CD4-positive, alpha-beta T cell (primary cell): ENCODE results near the gene FARSA. TPM values are rescaled to one million over a fixed set of nuclear protein-coding genes. Genes with fewer than 3 reads are reported as not detected.

ENCODE experiments used
- ATAC-seq: fragments of 200-7000 bp; cut with Tn5 transposase; one replicate; pipeline ENCODE4 v1.10.0; 2022; ENCODE audit warnings: mild to moderate bottlenecking; ENCODE audit not compliant: poor library complexity
- CTCF ChIA-PET: fragments of 350-600 bp; sonication (Branson Sonifier 250); formaldehyde crosslinking; loops from one replicate; lab custom pipeline; 2021; ENCODE audit warnings: antibody characterized with exemption, inconsistent platforms; lab: Charles Lee
- POLR2A ChIA-PET: fragments of 350-600 bp; sonication (Branson Sonifier 250); formaldehyde crosslinking; loops from one replicate; lab custom pipeline; 2021; ENCODE audit warnings: antibody characterized with exemption, inconsistent platforms; lab: Charles Lee
- DNase-seq, 14 experiments: peaks; one replicate each; pipeline ENCODE4 v3.0.0-alpha.2; 2013 to 2020; ENCODE audit warnings: mixed read lengths in 2 of 14
- H3K27ac ChIP-seq, 2 donors: one replicate each; pipeline versions ENCODE4 v1.5.1 to v1.7.0; 2013; ENCODE audit warnings: low read length in 2 of 2, low read depth in 1 of 2, mild to moderate bottlenecking in 1 of 2
- H3K27me3 ChIP-seq, 2 experiments: 1 replicate in 1 of 2; 2 replicates in 1 of 2; pipeline versions ENCODE4 v1.6.1 to v1.7.0; 2013; ENCODE audit warnings: low read length in 2 of 2, control low read depth in 1 of 2, mild to moderate bottlenecking in 1 of 2, moderate library complexity in 1 of 2; ENCODE audit not compliant: insufficient read depth in 2 of 2, control insufficient read depth in 1 of 2
- H3K36me3 ChIP-seq: one replicate; pipeline ENCODE4 v1.6.1; 2013; ENCODE audit warnings: low read length, control low read depth; ENCODE audit not compliant: insufficient read depth
- H3K4me1 ChIP-seq: one replicate; pipeline ENCODE4 v1.6.1; 2013; ENCODE audit warnings: low read length, control low read depth; ENCODE audit not compliant: insufficient read depth
- H3K4me3 ChIP-seq: one replicate; pipeline ENCODE4 v1.5.1; 2013; ENCODE audit warnings: mild to moderate bottlenecking, low read length, moderate library complexity
- H3K9me3 ChIP-seq, 2 experiments: 1 replicate in 1 of 2; 2 replicates in 1 of 2; pipeline versions ENCODE4 v1.6.1 to v1.7.0; 2013; ENCODE audit warnings: low read length in 2 of 2, mild to moderate bottlenecking in 2 of 2, control low read depth in 1 of 2, moderate library complexity in 1 of 2; ENCODE audit not compliant: control insufficient read depth in 1 of 2, insufficient read depth in 1 of 2
- H3K27ac Mint-ChIP-seq: one replicate; pipeline ENCODE4 v1.8.0; 2020; ENCODE audit warnings: mixed read lengths
- H3K27me3 Mint-ChIP-seq: one replicate; pipeline ENCODE4 v1.8.0; 2021; ENCODE audit warnings: mixed read lengths
- H3K36me3 Mint-ChIP-seq: one replicate; pipeline ENCODE4 v1.8.0; 2021; ENCODE audit warnings: low read depth, mixed read lengths
- H3K4me1 Mint-ChIP-seq: one replicate; pipeline ENCODE4 v1.8.0; 2021; ENCODE audit warnings: low read depth, mixed read lengths
- H3K4me3 Mint-ChIP-seq: one replicate; pipeline ENCODE4 v1.8.0; 2020; ENCODE audit warnings: mild to moderate bottlenecking, mixed read lengths
- H3K9me3 Mint-ChIP-seq: one replicate; pipeline ENCODE4 v1.8.0; 2020; ENCODE audit warnings: mixed read lengths
- CTCF ChIP-seq: fragments of 200-600 bp; IDR thresholded peaks from one replicate; pipeline ENCODE4 v1.8.0; 2022; ENCODE audit warnings: antibody characterized with exemption, mild to moderate bottlenecking
- intact Hi-C, 2 experiments: fragments of 100-400 bp; cut with DNase I in 1 of 2; cut with micrococcal nuclease in 1 of 2; formaldehyde crosslinking; loops; one replicate each; pipeline versions ENCODE4 v1.15.1 to v1.9.0; 2023 to 2025; cut with DNase I, micrococcal nuclease
- total RNA-seq, 174 experiments: library from RNA in 2 of 174; stranded (reverse) in 2 of 174; gene quantifications; one replicate each; pipeline ENCODE4 v1.2.3 and lab custom pipeline; 2021 to 2026

The FARSA gene
- total RNA-seq, 2 experiments from 2014 or later: 17.2 TPM

- Mint-ChIP-seq H3K36me3 (peaks cover 93% of the 10 kb centered on the region), H3K27ac (peak overlapping the region; percentile 97), H3K27me3 (peaks cover 4% of the 10 kb centered on the region), H3K4me3 (peak overlapping the region; percentile 91), H3K9me3 (no peaks in the 10 kb centered on the region), H3K4me1 (peaks cover 35% of the 10 kb centered on the region)
- H3K27ac ChIP-seq: peak overlapping the region in 1 of 2 donors; percentile 73
- no peak for TF ChIP-seq CTCF
- ChIA-PET POLR2A (interaction anchor here (1.6 to 1.8 kb wide), 2 partner anchors 9 kb away, joined by 6 to 7 read pairs; partner anchors contain the start of genes CALR and GADD45GIP1), CTCF (interaction anchor here (1.7 to 2.4 kb wide), 2 partner anchors 19 kb away, joined by 4 to 7 read pairs; no protein-coding TSS in a partner anchor)
- H3K36me3 ChIP-seq: peaks cover 70% of the 10 kb centered on the region
- DNase-seq (no peak), ATAC-seq (no peak)
- peaks cover 44% of the 10 kb centered on the region for H3K4me1 ChIP-seq
- H3K4me3 ChIP-seq: peak overlapping the region; percentile 62
- peaks cover 0 to 6% of the 10 kb centered on the region in 2 experiments for H3K9me3 ChIP-seq
- intact Hi-C loops: no loop called here
- peaks cover 0 to 3% of the 10 kb centered on the region in 2 experiments for H3K27me3 ChIP-seq
Observed at GRCh38 chr19:12946731-12947496, 13.4 kb upstream of the FARSA start.

GRCh38 chr19:12946092-12946721 lies 12.7 kb upstream of the FARSA start:
- peaks cover 70% of the 10 kb centered on the region for H3K36me3 ChIP-seq
- H3K9me3 ChIP-seq: peaks cover 0 to 6% of the 10 kb centered on the region in 2 experiments
- ATAC-seq (peak; percentile 37), DNase-seq (peak in 12 of 14 experiments; percentile 14 to 73 (median 40))
- peaks cover 0 to 3% of the 10 kb centered on the region in 2 experiments for H3K27me3 ChIP-seq
- Mint-ChIP-seq H3K4me3 (peak overlapping the region; percentile 91), H3K27ac (peak overlapping the region; percentile 97), H3K27me3 (peaks cover 4% of the 10 kb centered on the region), H3K4me1 (peaks cover 35% of the 10 kb centered on the region), H3K9me3 (no peaks in the 10 kb centered on the region), H3K36me3 (peaks cover 93% of the 10 kb centered on the region)
- peak overlapping the region; percentile 62 for H3K4me3 ChIP-seq
- no peak for TF ChIP-seq CTCF
- CTCF ChIA-PET: interaction anchor here (1.7 kb wide), 1 partner anchor 20 kb away, joined by 4 read pairs; no protein-coding TSS in a partner anchor
- peaks cover 51% of the 10 kb centered on the region for H3K4me1 ChIP-seq
- H3K27ac ChIP-seq: peak overlapping the region; percentile 73
- intact Hi-C loops: no loop called here
- POLR2A ChIA-PET: interaction anchor here (1.6 to 1.8 kb wide), 2 partner anchors 8 to 10 kb away, joined by 6 to 7 read pairs; partner anchors contain the start of genes CALR and GADD45GIP1

GRCh38 chr19:12945479-12946091 lies 12.1 kb upstream of the FARSA start, which contains the start of gene RAD23A:
RAD23A (plus strand) TSS chr19:12945862; CDS start chr19:12945949, 87 bp downstream.
- H3K36me3 ChIP-seq: peaks cover 73% of the 10 kb centered on the region
- ATAC-seq (peak; percentile 81), DNase-seq (peak; percentile 96 to 100 (median 98))
- peak within 1 kb of the TSS; percentile 73 for H3K27ac ChIP-seq
- peaks cover 40% of the 10 kb centered on the region for H3K4me1 Mint-ChIP-seq
- peaks cover 4% of the 10 kb centered on the region for H3K27me3 Mint-ChIP-seq
- H3K9me3 ChIP-seq: peaks cover 0 to 6% of the 10 kb centered on the region in 2 experiments
- no peak for TF ChIP-seq CTCF
- H3K36me3 Mint-ChIP-seq: peaks cover 93% of the 10 kb centered on the region
- H3K27ac Mint-ChIP-seq: peak within 1 kb of the TSS; percentile 97
- ChIA-PET POLR2A (interaction anchor here (1.8 kb wide), 1 partner anchor 11 kb away, joined by 6 read pairs; the partner anchor contains the start of gene GADD45GIP1), CTCF (interaction anchor here (1.7 kb wide), 1 partner anchor 20 kb away, joined by 4 read pairs; no protein-coding TSS in a partner anchor)
- peak within 1 kb of the TSS; percentile 98 for H3K4me3 Mint-ChIP-seq
- H3K4me1 ChIP-seq: peaks cover 57% of the 10 kb centered on the region
- intact Hi-C loops: no loop called here
- no peaks in the 10 kb centered on the region for H3K9me3 Mint-ChIP-seq
- peaks cover 0 to 3% of the 10 kb centered on the region in 2 experiments for H3K27me3 ChIP-seq
- H3K4me3 ChIP-seq: peak within 1 kb of the TSS; percentile 62
